HepG2 (cell line): Measurements from ENCODE around the gene LAMC3. TPM values are rescaled to one million over a fixed set of nuclear protein-coding genes. Genes with fewer than 3 reads are reported as not detected.

Experiments
- FOXC1 ChIP-seq: sonication (generic); formaldehyde crosslinking; IDR thresholded peaks from 2 replicates; pipeline ENCODE4 v1.8.0; 2022; ENCODE audit warnings: mild to moderate bottlenecking, missing genetic modification reagents, borderline replicate concordance
- NFYB ChIP-seq: sonication (generic); formaldehyde crosslinking; IDR thresholded peaks from 2 replicates; pipeline ENCODE4 v1.4.0; 2020; ENCODE audit warnings: missing genetic modification reagents
- SMAD3 ChIP-seq: sonication (generic); formaldehyde crosslinking; IDR thresholded peaks from 2 replicates; pipeline ENCODE4 v1.4.0; 2020; ENCODE audit warnings: missing genetic modification reagents
- ZNF3 ChIP-seq: IDR thresholded peaks from 2 replicates; pipeline ENCODE4 v1.7.0; 2017; ENCODE audit warnings: inconsistent platforms
- polyA plus RNA-seq, 8 experiments: library from polyadenylated mRNA; depleted of rRNA in 3 of 8; stranded (reverse) in 7 of 8; unstranded in 1 of 8; fragments of >200 nt; fragmentation: Illumina TruSeq in 4 of 8; extraction: Trizol in 4 of 8; gene quantifications; 2 replicates each; pipeline versions ENCODE4 v1.2.1 to v1.2.3, GENCODE V29; 2011 to 2016; ENCODE audit warnings: low read depth in 4 of 8, missing spikeins in 1 of 8, mixed read lengths in 1 of 8; ENCODE audit not compliant: insufficient read depth in 1 of 8
- total RNA-seq, 5 experiments: library from RNA; depleted of rRNA; stranded (reverse); fragments of >200 nt; fragmentation: Illumina TruSeq; extraction: Trizol; gene quantifications; 2 replicates each; pipeline ENCODE4 v1.2.3, GENCODE V29; 2016; ENCODE audit warnings: low read depth in 1 of 5
- TF ChIP-seq, protein P1 (sequence below): sonication (generic); formaldehyde crosslinking; IDR thresholded peaks from 2 replicates; pipeline ENCODE4 v1.4.0; 2020; ENCODE audit warnings: missing genetic modification reagents, borderline replicate concordance
- TF ChIP-seq, protein P2 (sequence below): sonication (generic); formaldehyde crosslinking; IDR thresholded peaks from 2 replicates; pipeline ENCODE4 v1.8.0; 2022; ENCODE audit warnings: mild to moderate bottlenecking, missing genetic modification reagents, moderate library complexity
- TF ChIP-seq, protein P3 (sequence below): sonication (generic); formaldehyde crosslinking; conservative IDR thresholded peaks from 2 replicates; pipeline ENCODE4 v1.8.0; 2022; ENCODE audit warnings: mild to moderate bottlenecking, moderate library complexity, missing genetic modification reagents
- TF ChIP-seq, protein P4 (sequence below): sonication (generic); formaldehyde crosslinking; IDR thresholded peaks from 2 replicates; pipeline ENCODE4 v1.5.0; 2020; ENCODE audit warnings: mild to moderate bottlenecking, missing genetic modification reagents, borderline replicate concordance
- TF ChIP-seq, protein P5 (sequence below): sonication (generic); formaldehyde crosslinking; IDR thresholded peaks from 2 replicates; pipeline ENCODE4 v1.9.0; 2021; ENCODE audit warnings: missing genetic modification reagents, borderline replicate concordance

The LAMC3 gene
- total and polyA plus RNA-seq, 2 of the 13 experiments (the other 11 are each of a cell fraction or from before 2014, with no cell fraction given): 0.07 to 0.57 TPM

DNA sequence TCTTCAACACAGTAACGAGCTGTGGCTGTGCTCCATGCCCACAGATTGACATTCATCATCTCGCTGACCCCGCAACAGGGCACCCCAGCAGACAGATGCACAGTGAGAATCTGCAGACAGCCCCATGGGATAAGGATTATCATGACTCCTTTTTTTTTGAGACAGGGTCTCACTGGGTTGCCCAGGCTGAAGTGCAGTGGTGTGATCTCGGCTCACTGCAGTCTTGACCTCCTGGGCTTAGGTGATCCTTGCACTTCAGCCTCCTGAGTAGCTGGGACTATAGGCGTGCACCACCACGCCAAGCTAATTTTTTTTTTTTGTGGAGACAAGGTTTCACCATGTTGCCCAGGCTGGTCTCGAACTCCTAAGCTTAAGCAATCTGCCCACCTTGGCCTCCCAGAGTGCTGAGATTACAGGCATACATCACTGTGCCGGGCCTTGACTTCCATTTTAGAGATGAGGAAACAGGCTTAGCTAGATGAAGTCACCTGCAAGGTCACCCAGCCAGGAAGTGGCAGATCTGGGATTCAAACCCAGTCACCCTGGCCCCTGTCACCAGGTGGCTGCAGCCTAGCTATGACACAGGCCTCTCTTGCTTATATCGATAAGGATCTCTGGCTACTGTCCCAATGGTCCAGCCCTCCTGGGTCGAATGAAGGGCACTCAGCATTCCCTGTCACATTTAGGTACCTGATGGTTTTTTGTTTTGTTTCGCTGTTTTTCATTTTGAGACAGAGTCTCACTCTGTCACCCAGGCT, 92.4 kb downstream of the LAMC3 start (continued):
- TF ChIP-seq NFYB (CRISPR knock-in tag): no peak
- TF ChIP-seq, protein P1, sequence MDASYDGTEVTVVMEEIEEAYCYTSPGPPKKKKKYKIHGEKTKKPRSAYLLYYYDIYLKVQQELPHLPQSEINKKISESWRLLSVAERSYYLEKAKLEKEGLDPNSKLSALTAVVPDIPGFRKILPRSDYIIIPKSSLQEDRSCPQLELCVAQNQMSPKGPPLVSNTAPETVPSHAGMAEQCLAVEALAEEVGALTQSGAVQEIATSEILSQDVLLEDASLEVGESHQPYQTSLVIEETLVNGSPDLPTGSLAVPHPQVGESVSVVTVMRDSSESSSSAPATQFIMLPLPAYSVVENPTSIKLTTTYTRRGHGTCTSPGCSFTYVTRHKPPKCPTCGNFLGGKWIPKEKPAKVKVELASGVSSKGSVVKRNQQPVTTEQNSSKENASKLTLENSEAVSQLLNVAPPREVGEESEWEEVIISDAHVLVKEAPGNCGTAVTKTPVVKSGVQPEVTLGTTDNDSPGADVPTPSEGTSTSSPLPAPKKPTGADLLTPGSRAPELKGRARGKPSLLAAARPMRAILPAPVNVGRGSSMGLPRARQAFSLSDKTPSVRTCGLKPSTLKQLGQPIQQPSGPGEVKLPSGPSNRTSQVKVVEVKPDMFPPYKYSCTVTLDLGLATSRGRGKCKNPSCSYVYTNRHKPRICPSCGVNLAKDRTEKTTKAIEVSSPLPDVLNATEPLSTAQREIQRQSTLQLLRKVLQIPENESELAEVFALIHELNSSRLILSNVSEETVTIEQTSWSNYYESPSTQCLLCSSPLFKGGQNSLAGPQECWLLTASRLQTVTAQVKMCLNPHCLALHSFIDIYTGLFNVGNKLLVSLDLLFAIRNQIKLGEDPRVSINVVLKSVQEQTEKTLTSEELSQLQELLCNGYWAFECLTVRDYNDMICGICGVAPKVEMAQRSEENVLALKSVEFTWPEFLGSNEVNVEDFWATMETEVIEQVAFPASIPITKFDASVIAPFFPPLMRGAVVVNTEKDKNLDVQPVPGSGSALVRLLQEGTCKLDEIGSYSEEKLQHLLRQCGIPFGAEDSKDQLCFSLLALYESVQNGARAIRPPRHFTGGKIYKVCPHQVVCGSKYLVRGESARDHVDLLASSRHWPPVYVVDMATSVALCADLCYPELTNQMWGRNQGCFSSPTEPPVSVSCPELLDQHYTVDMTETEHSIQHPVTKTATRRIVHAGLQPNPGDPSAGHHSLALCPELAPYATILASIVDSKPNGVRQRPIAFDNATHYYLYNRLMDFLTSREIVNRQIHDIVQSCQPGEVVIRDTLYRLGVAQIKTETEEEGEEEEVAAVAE (CRISPR knock-in tag): no peak
- no peak for TF ChIP-seq SMAD3
- TF ChIP-seq, protein P2, sequence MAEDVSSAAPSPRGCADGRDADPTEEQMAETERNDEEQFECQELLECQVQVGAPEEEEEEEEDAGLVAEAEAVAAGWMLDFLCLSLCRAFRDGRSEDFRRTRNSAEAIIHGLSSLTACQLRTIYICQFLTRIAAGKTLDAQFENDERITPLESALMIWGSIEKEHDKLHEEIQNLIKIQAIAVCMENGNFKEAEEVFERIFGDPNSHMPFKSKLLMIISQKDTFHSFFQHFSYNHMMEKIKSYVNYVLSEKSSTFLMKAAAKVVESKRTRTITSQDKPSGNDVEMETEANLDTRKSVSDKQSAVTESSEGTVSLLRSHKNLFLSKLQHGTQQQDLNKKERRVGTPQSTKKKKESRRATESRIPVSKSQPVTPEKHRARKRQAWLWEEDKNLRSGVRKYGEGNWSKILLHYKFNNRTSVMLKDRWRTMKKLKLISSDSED: no peak
- no peak for TF ChIP-seq ZNF3 (CRISPR knock-in tag)
- TF ChIP-seq, protein P3, sequence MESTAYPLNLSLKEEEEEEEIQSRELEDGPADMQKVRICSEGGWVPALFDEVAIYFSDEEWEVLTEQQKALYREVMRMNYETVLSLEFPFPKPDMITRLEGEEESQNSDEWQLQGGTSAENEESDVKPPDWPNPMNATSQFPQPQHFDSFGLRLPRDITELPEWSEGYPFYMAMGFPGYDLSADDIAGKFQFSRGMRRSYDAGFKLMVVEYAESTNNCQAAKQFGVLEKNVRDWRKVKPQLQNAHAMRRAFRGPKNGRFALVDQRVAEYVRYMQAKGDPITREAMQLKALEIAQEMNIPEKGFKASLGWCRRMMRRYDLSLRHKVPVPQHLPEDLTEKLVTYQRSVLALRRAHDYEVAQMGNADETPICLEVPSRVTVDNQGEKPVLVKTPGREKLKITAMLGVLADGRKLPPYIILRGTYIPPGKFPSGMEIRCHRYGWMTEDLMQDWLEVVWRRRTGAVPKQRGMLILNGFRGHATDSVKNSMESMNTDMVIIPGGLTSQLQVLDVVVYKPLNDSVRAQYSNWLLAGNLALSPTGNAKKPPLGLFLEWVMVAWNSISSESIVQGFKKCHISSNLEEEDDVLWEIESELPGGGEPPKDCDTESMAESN (CRISPR knock-in tag): no peak
- TF ChIP-seq, protein P4, sequence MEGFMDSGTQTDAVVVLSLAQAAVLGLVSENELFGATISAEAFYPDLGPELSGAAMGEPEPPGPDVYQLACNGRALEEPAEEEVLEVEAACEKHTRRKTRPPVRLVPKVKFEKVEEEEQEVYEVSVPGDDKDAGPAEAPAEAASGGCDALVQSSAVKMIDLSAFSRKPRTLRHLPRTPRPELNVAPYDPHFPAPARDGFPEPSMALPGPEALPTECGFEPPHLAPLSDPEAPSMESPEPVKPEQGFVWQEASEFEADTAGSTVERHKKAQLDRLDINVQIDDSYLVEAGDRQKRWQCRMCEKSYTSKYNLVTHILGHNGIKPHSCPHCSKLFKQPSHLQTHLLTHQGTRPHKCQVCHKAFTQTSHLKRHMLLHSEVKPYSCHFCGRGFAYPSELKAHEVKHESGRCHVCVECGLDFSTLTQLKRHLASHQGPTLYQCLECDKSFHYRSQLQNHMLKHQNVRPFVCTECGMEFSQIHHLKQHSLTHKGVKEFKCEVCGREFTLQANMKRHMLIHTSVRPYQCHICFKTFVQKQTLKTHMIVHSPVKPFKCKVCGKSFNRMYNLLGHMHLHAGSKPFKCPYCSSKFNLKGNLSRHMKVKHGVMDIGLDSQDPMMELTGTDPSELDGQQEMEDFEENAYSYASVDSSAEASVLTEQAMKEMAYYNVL (CRISPR knock-in tag): no peak
- no peak for TF ChIP-seq FOXC1 (CRISPR knock-in tag)
- TF ChIP-seq, protein P5, sequence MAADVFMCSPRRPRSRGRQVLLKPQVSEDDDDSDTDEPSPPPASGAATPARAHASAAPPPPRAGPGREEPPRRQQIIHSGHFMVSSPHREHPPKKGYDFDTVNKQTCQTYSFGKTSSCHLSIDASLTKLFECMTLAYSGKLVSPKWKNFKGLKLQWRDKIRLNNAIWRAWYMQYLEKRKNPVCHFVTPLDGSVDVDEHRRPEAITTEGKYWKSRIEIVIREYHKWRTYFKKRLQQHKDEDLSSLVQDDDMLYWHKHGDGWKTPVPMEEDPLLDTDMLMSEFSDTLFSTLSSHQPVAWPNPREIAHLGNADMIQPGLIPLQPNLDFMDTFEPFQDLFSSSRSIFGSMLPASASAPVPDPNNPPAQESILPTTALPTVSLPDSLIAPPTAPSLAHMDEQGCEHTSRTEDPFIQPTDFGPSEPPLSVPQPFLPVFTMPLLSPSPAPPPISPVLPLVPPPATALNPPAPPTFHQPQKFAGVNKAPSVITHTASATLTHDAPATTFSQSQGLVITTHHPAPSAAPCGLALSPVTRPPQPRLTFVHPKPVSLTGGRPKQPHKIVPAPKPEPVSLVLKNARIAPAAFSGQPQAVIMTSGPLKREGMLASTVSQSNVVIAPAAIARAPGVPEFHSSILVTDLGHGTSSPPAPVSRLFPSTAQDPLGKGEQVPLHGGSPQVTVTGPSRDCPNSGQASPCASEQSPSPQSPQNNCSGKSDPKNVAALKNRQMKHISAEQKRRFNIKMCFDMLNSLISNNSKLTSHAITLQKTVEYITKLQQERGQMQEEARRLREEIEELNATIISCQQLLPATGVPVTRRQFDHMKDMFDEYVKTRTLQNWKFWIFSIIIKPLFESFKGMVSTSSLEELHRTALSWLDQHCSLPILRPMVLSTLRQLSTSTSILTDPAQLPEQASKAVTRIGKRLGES (CRISPR knock-in tag): no peak
